Measurements from ENCODE around the gene SELENON.
"Not testable (repeated sequence)": the region's sequence is repeated elsewhere in the genome, so short reads cannot be mapped to it uniquely, and the experiment has no call there.

The SELENON gene

DNA sequence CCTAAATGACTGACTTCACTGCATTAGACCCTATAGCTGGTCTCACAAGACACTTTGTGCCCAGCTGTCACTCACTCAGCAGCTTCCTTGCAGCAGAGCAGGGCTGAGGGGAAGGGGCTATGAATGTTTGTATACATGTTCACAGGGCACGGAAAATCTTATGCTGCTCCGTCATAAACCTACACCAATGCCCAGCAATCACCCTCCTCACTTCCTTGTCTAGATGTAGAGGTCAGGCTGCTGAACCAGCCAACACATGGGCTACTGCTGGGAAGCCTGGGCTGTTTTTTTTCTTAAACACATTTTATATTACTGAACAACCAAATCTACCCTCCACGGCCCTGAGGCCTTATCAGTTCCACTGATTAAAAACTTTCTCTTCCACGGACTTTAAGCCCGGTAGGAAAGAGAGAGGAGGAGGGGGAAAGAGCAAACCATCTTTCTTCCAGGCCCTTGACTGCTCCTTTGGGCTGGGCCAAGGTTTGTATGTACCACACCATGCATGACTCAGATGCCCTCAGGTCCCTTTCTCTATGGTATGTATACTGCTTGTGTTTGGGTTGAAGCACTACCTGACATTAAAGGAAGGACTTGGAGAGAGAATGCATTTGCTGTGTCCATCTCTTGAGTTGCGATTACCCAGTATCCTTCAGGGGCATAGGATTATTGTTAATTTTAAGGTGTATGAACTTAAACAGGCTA, 32.5 kb downstream of the SELENON start:
- DNase-seq, result no peak

DNA sequence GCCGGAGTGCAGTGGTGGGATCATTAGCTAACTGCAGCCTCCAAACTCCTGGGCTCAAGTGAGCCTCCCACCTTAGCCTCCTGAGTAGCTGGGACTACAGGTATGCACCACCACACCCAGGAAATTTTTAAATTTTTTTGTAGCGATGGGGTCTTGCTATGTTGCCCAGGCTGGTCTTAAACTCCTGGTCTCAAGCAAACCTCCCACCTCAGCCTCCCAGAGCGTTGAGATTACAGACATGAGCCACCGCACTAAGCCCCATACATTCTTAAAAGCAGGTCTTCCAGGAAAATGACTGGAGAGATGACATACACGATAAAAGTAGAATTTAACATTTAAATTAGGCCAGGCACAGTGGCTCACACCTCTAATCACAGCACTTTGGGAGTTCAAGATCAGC, 33.2 kb downstream of the SELENON start:
- DNase-seq, result no peak

DNA sequence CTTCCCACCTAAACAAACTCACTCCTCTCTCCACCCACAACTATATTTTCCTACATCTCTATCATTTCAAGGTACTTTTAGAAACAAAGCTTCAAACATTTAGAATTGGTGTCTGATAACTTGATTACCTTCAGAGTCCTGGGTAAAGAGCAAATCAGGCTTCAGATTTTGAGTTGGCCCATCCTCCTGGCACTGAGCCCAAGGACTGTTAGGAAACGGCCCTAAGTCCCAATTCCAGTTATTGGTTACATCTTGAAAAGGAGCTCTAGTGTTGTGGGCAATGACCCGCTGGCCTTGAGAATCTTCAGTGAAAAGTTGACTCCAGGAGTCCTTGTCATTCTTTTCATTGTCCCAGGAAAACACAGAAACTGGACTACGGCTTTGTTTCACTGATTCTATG, 34.9 kb downstream of the SELENON start:
- DNase-seq, result no peak

GRCh38 chr1:25836695-25837094, 36.7 kb downstream of the SELENON start:
- DNase-seq, result no peak

GRCh38 chr1:25837262-25837875, 37.4 kb downstream of the SELENON start:
- no peak for DNase-seq

- not testable (repeated sequence) for DNase-seq
Observed at GRCh38 chr1:25839808-25840207, 39.8 kb downstream of the SELENON start.

DNA sequence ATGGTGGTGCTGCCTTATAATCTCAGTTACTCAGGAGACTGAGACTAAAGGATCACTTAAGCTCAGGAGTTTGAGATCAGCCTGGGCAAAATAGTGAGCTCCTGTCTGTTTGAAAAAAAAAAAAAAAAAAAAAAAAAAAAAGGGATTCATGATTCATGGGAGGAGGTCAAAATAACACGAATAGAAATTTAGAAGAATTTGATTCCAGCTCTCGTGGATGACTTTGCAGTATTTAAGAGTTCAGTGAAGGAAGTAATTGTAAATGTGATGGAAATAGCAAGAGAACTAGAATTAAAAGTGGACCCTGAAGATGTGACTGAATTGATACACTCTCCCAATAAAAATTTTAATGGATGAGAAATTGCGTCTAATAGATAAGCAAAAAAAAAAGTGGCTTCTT, 43.5 kb downstream of the SELENON start:
- DNase-seq, result no peak

- DNase-seq, result no peak
Observed at GRCh38 chr1:25844536-25845337, 44.7 kb downstream of the SELENON start.

GRCh38 chr1:25845664-25846063, 45.7 kb downstream of the SELENON start:
- DNase-seq, result no peak

GRCh38 chr1:25847929-25848328, 47.9 kb downstream of the SELENON start:
- no peak for DNase-seq

GRCh38 chr1:25848531-25848930, 48.5 kb downstream of the SELENON start:
- DNase-seq, result no peak

DNA sequence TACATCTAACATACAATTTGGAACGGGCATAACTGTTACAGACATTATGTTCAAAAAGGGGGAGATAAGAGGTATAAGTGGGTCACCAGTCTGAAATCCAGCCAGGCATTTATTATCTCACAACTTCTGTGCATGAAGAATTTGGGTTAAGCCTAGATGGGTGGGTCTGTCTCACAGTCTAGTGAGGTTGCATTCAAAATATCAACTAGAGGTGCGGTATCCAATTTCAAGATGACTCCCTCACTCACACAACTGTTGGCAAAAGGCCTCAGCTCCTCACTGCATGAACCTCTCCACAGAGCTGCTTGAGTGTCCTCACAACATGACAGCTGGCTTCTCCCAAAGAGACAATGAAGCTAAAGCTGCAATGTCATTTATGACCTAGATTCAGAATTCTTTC, 54.6 kb downstream of the SELENON start:
- no peak for DNase-seq

GRCh38 chr1:25856856-25857255, 56.9 kb downstream of the SELENON start:
- DNase-seq, result no peak

- DNase-seq, result no peak
Observed at GRCh38 chr1:25858494-25858893, 58.5 kb downstream of the SELENON start.

DNA sequence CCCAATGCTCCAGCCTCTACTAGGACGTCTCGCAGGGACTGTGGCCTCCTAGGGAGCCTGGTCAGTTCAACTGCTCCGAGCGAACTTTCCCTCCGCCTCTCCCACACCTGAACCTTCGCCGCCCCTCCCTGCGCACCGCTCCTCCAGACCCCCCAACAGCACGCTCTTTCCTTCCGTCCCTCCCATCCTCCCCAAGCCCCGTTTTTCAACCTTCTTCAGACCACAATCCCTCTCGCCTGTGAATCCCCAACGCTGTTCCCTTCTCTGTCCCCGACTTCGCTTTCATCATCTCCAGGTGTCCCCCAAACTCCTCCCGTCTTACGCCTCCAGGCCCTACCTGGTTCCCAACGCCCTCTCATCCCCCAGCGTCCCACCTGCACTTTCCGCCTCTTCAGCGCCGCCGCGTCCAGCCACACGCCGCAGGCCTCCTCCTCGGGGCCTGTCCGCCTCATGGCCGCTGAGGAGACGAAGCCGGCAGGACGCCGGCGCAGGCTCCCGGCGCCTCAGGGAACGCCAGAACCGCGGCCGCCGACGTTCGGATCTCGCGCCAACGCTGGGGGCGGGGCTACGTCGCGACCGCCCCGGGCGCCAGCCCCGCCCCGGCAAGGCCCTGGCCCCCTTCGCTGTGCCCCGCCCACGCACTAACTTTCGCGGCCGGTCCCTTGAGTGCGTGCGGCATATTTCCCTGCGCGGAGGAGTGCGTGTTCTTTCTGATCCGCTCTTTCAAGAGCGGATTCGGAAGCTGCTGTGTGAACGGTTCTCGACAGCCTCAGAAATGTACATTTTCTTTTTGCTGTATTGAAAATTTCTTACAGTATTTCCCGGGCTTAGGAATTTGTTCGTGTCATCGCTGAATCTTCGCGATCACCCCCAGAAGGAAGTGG, 59.2 kb downstream of the SELENON start, which contains the start of gene AUNIP:
Gene AUNIP, minus strand, starts transcription at position 552 of the 884 bp plus-strand sequence. Its CDS starts 100 bp downstream, at position 452.
- peak; percentile 84 for DNase-seq

DNA sequence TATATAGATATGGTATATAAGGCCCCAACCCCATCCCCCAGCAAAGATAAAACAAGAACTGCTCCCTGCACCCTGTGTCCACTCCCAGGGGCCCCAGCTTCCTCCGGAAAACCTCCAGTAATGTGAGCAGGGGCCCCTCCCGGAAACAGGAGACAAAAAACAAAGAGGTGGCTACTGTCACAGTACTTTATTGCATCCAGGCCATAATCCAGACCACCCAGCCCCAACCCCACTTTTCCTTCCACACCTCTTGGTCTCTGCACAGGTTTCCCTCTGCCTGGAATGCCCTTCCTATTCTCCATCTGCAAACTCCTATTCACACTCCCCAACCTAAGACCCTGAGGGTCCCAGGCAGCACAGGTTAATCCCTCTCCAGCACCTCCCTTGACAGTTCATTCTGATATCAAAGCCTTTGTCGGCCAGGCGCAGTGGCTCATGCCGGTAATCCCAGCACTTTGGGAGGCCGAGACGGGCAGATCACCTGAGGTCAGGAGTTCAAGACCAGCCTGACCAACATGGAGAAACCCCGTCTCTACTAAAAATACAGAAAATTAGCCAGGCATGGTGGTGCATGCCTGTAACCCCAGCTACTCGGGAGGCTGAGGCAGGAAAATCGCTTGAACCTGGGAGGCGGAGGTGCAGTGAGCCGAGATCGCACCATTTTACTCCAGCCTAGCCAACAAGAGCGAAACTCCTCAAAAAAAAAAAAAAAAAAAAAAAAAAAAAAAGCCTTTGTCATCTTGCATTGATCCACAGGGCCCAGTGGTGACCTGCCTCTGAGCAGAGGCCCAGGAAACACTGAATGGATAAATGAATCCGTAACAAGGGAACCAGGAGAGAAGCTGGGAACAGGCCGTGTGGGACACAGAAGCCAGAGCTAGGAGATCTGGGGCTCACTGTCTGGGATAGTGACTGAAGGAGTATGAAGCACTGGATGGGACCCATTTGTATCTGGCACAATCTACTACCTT, 61.6 kb downstream of the SELENON start:
- no peak for DNase-seq

DNA sequence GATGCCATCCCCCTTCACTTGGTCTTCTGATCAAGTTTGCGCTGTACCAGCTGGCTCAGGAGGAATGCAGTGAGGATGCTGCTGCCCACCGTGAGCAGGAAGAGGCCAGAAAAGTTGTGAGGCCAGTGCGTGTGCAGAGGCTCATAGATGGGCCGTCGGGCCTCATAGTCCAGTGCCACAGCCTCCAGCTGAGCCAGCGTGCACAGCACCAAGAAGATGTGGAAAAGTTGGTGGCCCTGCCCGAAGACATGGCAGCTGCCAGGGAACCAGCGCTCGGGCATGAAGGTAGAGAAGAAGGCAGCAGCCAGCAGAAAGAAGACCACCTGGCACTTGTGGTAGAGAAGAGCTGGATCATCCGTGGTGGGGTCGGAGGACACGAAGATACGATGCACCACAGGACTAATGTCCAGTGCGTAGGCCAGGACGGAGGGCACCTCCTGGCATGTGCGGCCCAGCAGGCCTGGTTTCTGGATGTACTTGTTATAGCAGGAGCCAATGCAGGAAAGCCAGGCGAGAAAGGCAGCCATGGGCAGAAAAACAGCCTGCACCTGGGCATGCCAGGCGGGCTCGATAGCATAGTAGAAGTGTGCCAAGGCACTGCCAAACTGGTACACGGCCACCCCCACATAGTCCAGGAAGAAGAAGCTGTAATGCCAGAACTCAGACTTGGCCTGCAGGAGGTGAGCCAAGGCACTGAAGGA, 62.9 kb downstream of the SELENON start:
- no peak for DNase-seq

DNA sequence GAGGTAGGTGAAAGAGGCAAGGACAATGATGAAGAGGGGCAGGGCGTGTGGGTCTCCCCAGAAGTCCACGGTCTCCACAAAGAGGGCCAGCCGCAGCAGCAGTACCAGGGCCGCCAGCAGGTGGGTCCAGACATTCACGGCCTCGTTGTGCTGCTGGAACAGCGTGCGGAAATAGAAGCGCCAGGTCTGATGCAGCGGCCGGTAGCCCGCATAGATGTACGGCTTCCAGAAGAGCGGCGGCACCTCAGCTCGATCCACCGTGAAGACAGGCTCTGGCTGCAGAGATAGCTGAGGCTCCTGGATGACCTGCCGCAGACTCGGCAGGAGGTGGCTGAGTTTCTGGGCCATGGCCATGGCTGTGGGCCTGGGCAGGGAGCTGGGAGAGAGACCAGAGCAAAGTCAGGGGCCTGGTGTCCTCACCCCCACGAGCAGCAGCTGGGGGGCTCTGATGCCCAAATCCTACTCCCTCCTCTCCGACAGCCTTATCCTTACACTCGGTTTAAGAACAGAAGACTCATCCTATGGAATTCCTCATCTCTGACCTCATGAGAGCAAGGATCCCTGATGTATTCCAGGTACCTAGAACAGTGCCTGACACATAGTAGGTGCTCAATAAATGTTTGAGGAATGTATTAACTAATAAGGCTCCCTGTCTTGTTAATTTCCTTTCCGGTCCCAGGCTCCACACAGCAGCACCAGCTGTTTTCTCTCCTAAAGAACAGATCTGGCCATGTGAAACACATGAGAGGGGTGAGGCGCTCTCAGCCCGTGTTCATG, 63.7 kb downstream of the SELENON start:
- no peak for DNase-seq

- no peak for DNase-seq
Observed at GRCh38 chr1:25864434-25864833, 64.4 kb downstream of the SELENON start.

DNA sequence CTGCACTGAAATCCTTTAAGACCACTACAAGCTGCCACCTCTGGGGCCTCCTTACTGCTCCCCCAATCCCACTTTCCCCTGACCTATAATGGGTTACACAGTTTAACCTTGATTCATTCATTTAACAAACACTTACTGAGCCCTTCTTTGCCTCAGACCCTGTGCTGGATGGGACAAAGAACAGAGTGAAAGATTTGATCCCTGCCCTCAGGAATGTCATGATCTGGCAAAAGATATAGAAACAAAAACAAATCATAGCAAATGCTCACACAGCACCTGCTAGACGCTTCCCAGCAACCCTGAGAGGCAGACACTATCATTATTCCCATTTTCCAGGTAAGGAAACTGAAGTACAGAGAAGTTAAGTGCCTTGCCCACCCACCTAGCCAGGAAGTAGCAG, 66.3 kb downstream of the SELENON start:
- no peak for DNase-seq

Measured in activated CD4-positive, alpha-beta T cell treated with anti-CD3 and anti-CD28 coated beads for 1 hour (primary cell).